ENCODE results near the gene MB21D2.
"Not testable (repeated sequence)": the region's sequence is repeated elsewhere in the genome, so short reads cannot be mapped to it uniquely, and the experiment has no call there.

MB21D2 gene

GRCh38 chr3:192794216-192794615 is 123.4 kb downstream of the MB21D2 start:
- H3K27ac ChIP-seq (ENCODE audit: low read depth, low read length) = no peak overlapping the region
- H3K9ac ChIP-seq (ENCODE audit: low read length in 5 of 5) = no peak overlapping the region
- peaks cover 0 to 11% (median 10%) of the 10 kb centered on the region in 5 donors for H3K36me3 ChIP-seq (ENCODE audit: control insufficient read depth in 5 of 5, insufficient read depth in 5 of 5, low read length in 5 of 5)
- no peaks in the 10 kb centered on the region for H3K9me3 ChIP-seq (ENCODE audit: control insufficient read depth in 5 of 5, low read length in 5 of 5)
- no peaks in the 10 kb centered on the region for H3K27me3 ChIP-seq (ENCODE audit: control insufficient read depth in 5 of 5, insufficient read depth in 4 of 5, low read length in 5 of 5)
- no peak overlapping the region for H3K4me3 ChIP-seq (ENCODE audit: low read depth in 1 of 5, low read length in 5 of 5)
- no peaks in the 10 kb centered on the region for H3K4me1 ChIP-seq (ENCODE audit: control insufficient read depth in 5 of 5, insufficient read depth in 5 of 5, low read length in 5 of 5)

GRCh38 chr3:192788816-192789515 is 128.7 kb downstream of the MB21D2 start:
- H3K9me3 ChIP-seq (ENCODE audit: control insufficient read depth in 5 of 5, low read length in 5 of 5); H3K36me3 ChIP-seq (ENCODE audit: control insufficient read depth in 5 of 5, insufficient read depth in 5 of 5, low read length in 5 of 5); H3K9ac ChIP-seq (ENCODE audit: low read length in 5 of 5); H3K4me1 ChIP-seq (ENCODE audit: control insufficient read depth in 5 of 5, insufficient read depth in 5 of 5, low read length in 5 of 5); H3K27me3 ChIP-seq (ENCODE audit: control insufficient read depth in 5 of 5, insufficient read depth in 4 of 5, low read length in 5 of 5); H3K27ac ChIP-seq (ENCODE audit: low read depth, low read length); H3K4me3 ChIP-seq (ENCODE audit: low read depth in 1 of 5, low read length in 5 of 5): not testable (repeated sequence)

GRCh38 chr3:192778508-192778907 is 139.1 kb downstream of the MB21D2 start:
- no peak overlapping the region for H3K27ac ChIP-seq (ENCODE audit: low read depth, low read length)
- H3K36me3 ChIP-seq (ENCODE audit: control insufficient read depth in 5 of 5, insufficient read depth in 5 of 5, low read length in 5 of 5) = no peaks in the 10 kb centered on the region
- H3K4me3 ChIP-seq (ENCODE audit: low read depth in 1 of 5, low read length in 5 of 5) = no peak overlapping the region
- no peaks in the 10 kb centered on the region for H3K27me3 ChIP-seq (ENCODE audit: control insufficient read depth in 5 of 5, insufficient read depth in 4 of 5, low read length in 5 of 5)
- H3K4me1 ChIP-seq (ENCODE audit: control insufficient read depth in 5 of 5, insufficient read depth in 5 of 5, low read length in 5 of 5) = peaks cover 0 to 6% (median 0%) of the 10 kb centered on the region in 5 donors
- peaks cover 0 to 10% (median 4%) of the 10 kb centered on the region in 5 donors for H3K9me3 ChIP-seq (ENCODE audit: control insufficient read depth in 5 of 5, low read length in 5 of 5)
- no peak overlapping the region for H3K9ac ChIP-seq (ENCODE audit: low read length in 5 of 5)

- H3K4me1 ChIP-seq (ENCODE audit: control insufficient read depth in 5 of 5, insufficient read depth in 5 of 5, low read length in 5 of 5); H3K27ac ChIP-seq (ENCODE audit: low read depth, low read length); H3K36me3 ChIP-seq (ENCODE audit: control insufficient read depth in 5 of 5, insufficient read depth in 5 of 5, low read length in 5 of 5); H3K27me3 ChIP-seq (ENCODE audit: control insufficient read depth in 5 of 5, insufficient read depth in 4 of 5, low read length in 5 of 5); H3K9me3 ChIP-seq (ENCODE audit: control insufficient read depth in 5 of 5, low read length in 5 of 5); H3K4me3 ChIP-seq (ENCODE audit: low read depth in 1 of 5, low read length in 5 of 5); H3K9ac ChIP-seq (ENCODE audit: low read length in 5 of 5): not testable (repeated sequence)
These were observed 143.3 kb downstream of the MB21D2 start for GRCh38 chr3:192774341-192774740.

GRCh38 chr3:192772240-192772894 is 145.3 kb downstream of the MB21D2 start:
- no peaks in the 10 kb centered on the region for H3K4me1 ChIP-seq (ENCODE audit: control insufficient read depth in 5 of 5, insufficient read depth in 5 of 5, low read length in 5 of 5)
- no peak overlapping the region for H3K4me3 ChIP-seq (ENCODE audit: low read depth in 1 of 5, low read length in 5 of 5)
- H3K9ac ChIP-seq (ENCODE audit: low read length in 5 of 5) = no peak overlapping the region
- no peaks in the 10 kb centered on the region for H3K36me3 ChIP-seq (ENCODE audit: control insufficient read depth in 5 of 5, insufficient read depth in 5 of 5, low read length in 5 of 5)
- H3K27me3 ChIP-seq (ENCODE audit: control insufficient read depth in 5 of 5, insufficient read depth in 4 of 5, low read length in 5 of 5) = no peaks in the 10 kb centered on the region
- H3K27ac ChIP-seq (ENCODE audit: low read depth, low read length) = no peak overlapping the region
- peaks cover 0 to 10% (median 4%) of the 10 kb centered on the region in 5 donors for H3K9me3 ChIP-seq (ENCODE audit: control insufficient read depth in 5 of 5, low read length in 5 of 5)

- Histone ChIP-seq H3K9ac (ENCODE audit: low read length in 5 of 5) (no peak overlapping the region), H3K36me3 (ENCODE audit: control insufficient read depth in 5 of 5, insufficient read depth in 5 of 5, low read length in 5 of 5) (no peaks in the 10 kb centered on the region), H3K4me3 (ENCODE audit: low read depth in 1 of 5, low read length in 5 of 5) (no peak overlapping the region), H3K27me3 (ENCODE audit: control insufficient read depth in 5 of 5, insufficient read depth in 4 of 5, low read length in 5 of 5) (peaks cover 0 to 5% (median 0%) of the 10 kb centered on the region in 5 donors), H3K9me3 (ENCODE audit: control insufficient read depth in 5 of 5, low read length in 5 of 5) (no peaks in the 10 kb centered on the region), H3K27ac (ENCODE audit: low read depth, low read length) (no peak overlapping the region), H3K4me1 (ENCODE audit: control insufficient read depth in 5 of 5, insufficient read depth in 5 of 5, low read length in 5 of 5) (no peaks in the 10 kb centered on the region)
These were observed 159.0 kb downstream of the MB21D2 start for GRCh38 chr3:192758654-192759053.

- no peaks in the 10 kb centered on the region for H3K4me1 ChIP-seq (ENCODE audit: control insufficient read depth in 5 of 5, insufficient read depth in 5 of 5, low read length in 5 of 5)
- H3K27me3 ChIP-seq (ENCODE audit: control insufficient read depth in 5 of 5, insufficient read depth in 4 of 5, low read length in 5 of 5) = no peaks in the 10 kb centered on the region
- H3K9ac ChIP-seq (ENCODE audit: low read length in 5 of 5) = no peak overlapping the region
- H3K9me3 ChIP-seq (ENCODE audit: control insufficient read depth in 5 of 5, low read length in 5 of 5) = no peaks in the 10 kb centered on the region
- H3K27ac ChIP-seq (ENCODE audit: low read depth, low read length) = no peak overlapping the region
- H3K36me3 ChIP-seq (ENCODE audit: control insufficient read depth in 5 of 5, insufficient read depth in 5 of 5, low read length in 5 of 5) = no peaks in the 10 kb centered on the region
- H3K4me3 ChIP-seq (ENCODE audit: low read depth in 1 of 5, low read length in 5 of 5) = no peak overlapping the region
These were observed 166.5 kb downstream of the MB21D2 start for GRCh38 chr3:192751148-192751547.

GRCh38 chr3:192750201-192750600 is 167.5 kb downstream of the MB21D2 start:
- H3K27ac ChIP-seq (ENCODE audit: low read depth, low read length) = no peak overlapping the region
- H3K4me3 ChIP-seq (ENCODE audit: low read depth in 1 of 5, low read length in 5 of 5) = no peak overlapping the region
- H3K36me3 ChIP-seq (ENCODE audit: control insufficient read depth in 5 of 5, insufficient read depth in 5 of 5, low read length in 5 of 5) = no peaks in the 10 kb centered on the region
- H3K9me3 ChIP-seq (ENCODE audit: control insufficient read depth in 5 of 5, low read length in 5 of 5) = no peaks in the 10 kb centered on the region
- no peaks in the 10 kb centered on the region for H3K4me1 ChIP-seq (ENCODE audit: control insufficient read depth in 5 of 5, insufficient read depth in 5 of 5, low read length in 5 of 5)
- no peak overlapping the region for H3K9ac ChIP-seq (ENCODE audit: low read length in 5 of 5)
- no peaks in the 10 kb centered on the region for H3K27me3 ChIP-seq (ENCODE audit: control insufficient read depth in 5 of 5, insufficient read depth in 4 of 5, low read length in 5 of 5)

- Histone ChIP-seq H3K4me1 (ENCODE audit: control insufficient read depth in 5 of 5, insufficient read depth in 5 of 5, low read length in 5 of 5) (no peaks in the 10 kb centered on the region), H3K36me3 (ENCODE audit: control insufficient read depth in 5 of 5, insufficient read depth in 5 of 5, low read length in 5 of 5) (no peaks in the 10 kb centered on the region), H3K27ac (ENCODE audit: low read depth, low read length) (no peak overlapping the region), H3K4me3 (ENCODE audit: low read depth in 1 of 5, low read length in 5 of 5) (no peak overlapping the region), H3K9me3 (ENCODE audit: control insufficient read depth in 5 of 5, low read length in 5 of 5) (no peaks in the 10 kb centered on the region), H3K27me3 (ENCODE audit: control insufficient read depth in 5 of 5, insufficient read depth in 4 of 5, low read length in 5 of 5) (no peaks in the 10 kb centered on the region), H3K9ac (ENCODE audit: low read length in 5 of 5) (no peak overlapping the region)
These were observed 169.9 kb downstream of the MB21D2 start for GRCh38 chr3:192747746-192748145.

- no peak overlapping the region for H3K27ac ChIP-seq (ENCODE audit: low read depth, low read length)
- H3K27me3 ChIP-seq (ENCODE audit: control insufficient read depth in 5 of 5, insufficient read depth in 4 of 5, low read length in 5 of 5) = no peaks in the 10 kb centered on the region
- H3K9me3 ChIP-seq (ENCODE audit: control insufficient read depth in 5 of 5, low read length in 5 of 5) = no peaks in the 10 kb centered on the region
- no peaks in the 10 kb centered on the region for H3K4me1 ChIP-seq (ENCODE audit: control insufficient read depth in 5 of 5, insufficient read depth in 5 of 5, low read length in 5 of 5)
- H3K9ac ChIP-seq (ENCODE audit: low read length in 5 of 5) = no peak overlapping the region
- H3K36me3 ChIP-seq (ENCODE audit: control insufficient read depth in 5 of 5, insufficient read depth in 5 of 5, low read length in 5 of 5) = no peaks in the 10 kb centered on the region
- H3K4me3 ChIP-seq (ENCODE audit: low read depth in 1 of 5, low read length in 5 of 5) = no peak overlapping the region
These were observed 170.5 kb downstream of the MB21D2 start for GRCh38 chr3:192747145-192747544.
